Stimulated activated CD8-positive, alpha-beta memory T cell treated with anti-CD3 and anti-CD28 coated beads, Interleukin-4, amount 100 ng/mL, for 4 hours (primary cell): ENCODE measurements around the gene SRPRA.
"Not testable (repeated sequence)": the region's sequence is repeated elsewhere in the genome, so short reads cannot be mapped to it uniquely, and the experiment has no call there.

ENCODE experiments used
- DNase-seq, 2 donors: peaks; one replicate each; pipeline ENCODE4 v3.0.0-alpha.2; 2020; ENCODE audit warnings: low read depth in 2 of 2, low spot score in 1 of 2

The SRPRA gene

GRCh38 chr11:126282736-126283591 is 14.3 kb upstream of the SRPRA start, which contains the start of gene TIRAP:
TSS of gene TIRAP (plus strand) at chr11:126283093. CDS start at chr11:126290895, 7,802 bp downstream.
- no peak for DNase-seq

- DNase-seq, result no peak
These were observed 13.7 kb upstream of the SRPRA start for GRCh38 chr11:126282361-126282735.

GRCh38 chr11:126281666-126282175 is 13.0 kb upstream of the SRPRA start:
- DNase-seq, result no peak

- no peak for DNase-seq
These were observed 12.6 kb upstream of the SRPRA start for GRCh38 chr11:126281245-126281644.

GRCh38 chr11:126280595-126280994 is 11.9 kb upstream of the SRPRA start:
- no peak for DNase-seq

GRCh38 chr11:126279191-126279590 is 10.5 kb upstream of the SRPRA start:
- no peak for DNase-seq

- DNase-seq, result no peak
These were observed 9.1 kb upstream of the SRPRA start for GRCh38 chr11:126277780-126278179.

- DNase-seq, result no peak
These were observed 8.6 kb upstream of the SRPRA start for GRCh38 chr11:126277322-126277721.

- no peak for DNase-seq
These were observed 361 bp downstream of the SRPRA start for GRCh38 chr11:126268361-126268707.

- DNase-seq, result no peak
These were observed 1.0 kb downstream of the SRPRA start for GRCh38 chr11:126267650-126268049.

GRCh38 chr11:126265811-126266210 is 2.9 kb downstream of the SRPRA start:
- no peak for DNase-seq

GRCh38 chr11:126263489-126263888 is 5.2 kb downstream of the SRPRA start:
- DNase-seq, result no peak

GRCh38 chr11:126262216-126262615 is 6.5 kb downstream of the SRPRA start:
- DNase-seq, result no peak

GRCh38 chr11:126257764-126258163 is 10.9 kb downstream of the SRPRA start:
- no peak for DNase-seq

- no peak for DNase-seq
These were observed 11.6 kb downstream of the SRPRA start for GRCh38 chr11:126257144-126257543.

GRCh38 chr11:126256216-126256615 is 12.5 kb downstream of the SRPRA start:
- no peak for DNase-seq

GRCh38 chr11:126255507-126255906 is 13.2 kb downstream of the SRPRA start:
- DNase-seq, result not testable (repeated sequence)

GRCh38 chr11:126254819-126255218 is 13.9 kb downstream of the SRPRA start:
- DNase-seq, result no peak

GRCh38 chr11:126253265-126253664 is 15.4 kb downstream of the SRPRA start:
- no peak for DNase-seq

- no peak for DNase-seq
These were observed 22.1 kb downstream of the SRPRA start for GRCh38 chr11:126246636-126247035.

- no peak for DNase-seq
These were observed 35.3 kb downstream of the SRPRA start for GRCh38 chr11:126233391-126233790.

- no peak for DNase-seq
These were observed 36.0 kb downstream of the SRPRA start for GRCh38 chr11:126232683-126233082.
